ENCODE measurements around the gene NOS1AP. TPM values are rescaled to one million over a fixed set of nuclear protein-coding genes. Genes with fewer than 3 reads are reported as not detected.

NOS1AP gene
- total and polyA plus RNA-seq, 2 donors (not counting 3 experiments of a cell fraction or from before 2014, with no cell fraction given), result 1.3 to 5.4 TPM

DNA sequence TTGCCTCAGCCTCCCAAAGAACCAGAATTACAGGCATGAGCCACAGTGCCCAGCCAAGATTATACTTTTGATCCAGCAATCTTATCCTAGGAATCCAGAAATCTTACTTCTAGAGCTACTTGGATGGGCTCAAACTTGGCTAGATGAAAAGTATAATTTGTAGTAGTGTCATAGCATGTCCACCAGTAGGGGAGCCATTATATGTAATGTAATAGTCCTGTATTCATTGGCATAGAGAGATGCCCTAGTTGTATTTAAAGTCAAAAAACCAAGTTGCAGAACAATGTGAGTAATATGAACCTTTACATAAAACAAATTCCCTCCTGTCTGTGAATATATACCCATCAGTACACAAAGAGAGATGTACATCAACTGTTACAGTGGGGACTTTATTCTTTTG lies 83.9 kb downstream of the NOS1AP start:
- H3K27me3 ChIP-seq (ENCODE audit: control insufficient read depth in 2 of 2, insufficient read depth in 2 of 2, low read length in 2 of 2), result no peaks in the 10 kb centered on the region
- dilution Hi-C loops (cut with MboI; ENCODE audit: extremely low pct_ligation_motif_present, low sequenced_read_pairs) (no loop called here), intact Hi-C loops (cut with micrococcal nuclease) (no loop called here)
- no peak overlapping the region for H3K4me3 ChIP-seq (replicated peaks in 1 of 3; ENCODE audit: insufficient read depth in 1 of 3, low read depth in 1 of 3, low read length in 3 of 3)
- H2AFZ ChIP-seq (ENCODE audit: low read depth, low read length), result no peak overlapping the region
- H3K79me2 ChIP-seq (ENCODE audit: control insufficient read depth, insufficient read depth, low read length), result no peaks in the 10 kb centered on the region
- no peak overlapping the region for H3K9ac ChIP-seq (replicated peaks; ENCODE audit: extremely low read depth, insufficient read depth, low read length)
- POLR2A ChIA-PET, result no interaction called here
- no peaks in the 10 kb centered on the region for H4K20me1 ChIP-seq (replicated peaks; ENCODE audit: control insufficient read depth, extremely low read depth, insufficient read depth, low read length)
- no peak overlapping the region for H3K4me2 ChIP-seq (ENCODE audit: insufficient read depth, low read length)
- no peaks in the 10 kb centered on the region for H3K9me1 ChIP-seq (replicated peaks; ENCODE audit: control insufficient read depth, extremely low read depth, insufficient read depth, low read length)
- FAIRE-seq, result no peak
- no peaks in the 10 kb centered on the region for H3K36me3 ChIP-seq (ENCODE audit: control insufficient read depth in 2 of 2, extremely low read depth in 1 of 2, insufficient read depth in 2 of 2, low read length in 2 of 2)
- BruUV-seq (replicated peaks), result no TSS peak
- CTCF ChIA-PET, result interaction anchor here (1.2 kb wide), 1 partner anchor 12 kb away, joined by 3 read pairs; no protein-coding TSS in a partner anchor
- no peaks in the 10 kb centered on the region for H3K9me3 ChIP-seq (replicated peaks; ENCODE audit: control insufficient read depth, insufficient read depth, low read length)
- H3K27ac ChIP-seq (ENCODE audit: insufficient read depth, low read depth, low read length), result no peak overlapping the region
- DNase-seq (ENCODE audit: low read depth, low spot score), result no peak
- H3K4me1 ChIP-seq (ENCODE audit: control insufficient read depth, extremely low read depth, insufficient read depth, low read length), result no peaks in the 10 kb centered on the region
- no peak for TF ChIP-seq MAX (IDR thresholded peaks at IDR 0.05; ENCODE audit: insufficient read depth, insufficient read length)
- TF ChIP-seq EZH2 (IDR thresholded peaks at IDR 0.05; ENCODE audit: borderline replicate concordance, low read depth, low read length, severe bottlenecking), result no peak
- TF ChIP-seq GATA2 (IDR thresholded peaks at IDR 0.05; ENCODE audit: insufficient read depth, insufficient read length, low read depth, low read length), result no peak

GRCh38 chr1:162157469-162157868 lies 88.0 kb downstream of the NOS1AP start:
- Histone ChIP-seq H3K4me3 (replicated peaks in 1 of 3; ENCODE audit: insufficient read depth in 1 of 3, low read depth in 1 of 3, low read length in 3 of 3) (no peak overlapping the region), H3K9ac (replicated peaks; ENCODE audit: extremely low read depth, insufficient read depth, low read length) (no peak overlapping the region), H3K27ac (ENCODE audit: insufficient read depth, low read depth, low read length) (no peak overlapping the region), H3K79me2 (ENCODE audit: control insufficient read depth, insufficient read depth, low read length) (no peaks in the 10 kb centered on the region), H3K9me1 (replicated peaks; ENCODE audit: control insufficient read depth, extremely low read depth, insufficient read depth, low read length) (no peaks in the 10 kb centered on the region), H3K4me2 (ENCODE audit: insufficient read depth, low read length) (no peak overlapping the region), H2AFZ (ENCODE audit: low read depth, low read length) (no peak overlapping the region), H3K9me3 (replicated peaks; ENCODE audit: control insufficient read depth, insufficient read depth, low read length) (no peaks in the 10 kb centered on the region), H3K36me3 (ENCODE audit: control insufficient read depth in 2 of 2, extremely low read depth in 1 of 2, insufficient read depth in 2 of 2, low read length in 2 of 2) (no peaks in the 10 kb centered on the region), H3K4me1 (ENCODE audit: control insufficient read depth, extremely low read depth, insufficient read depth, low read length) (no peaks in the 10 kb centered on the region), H4K20me1 (replicated peaks; ENCODE audit: control insufficient read depth, extremely low read depth, insufficient read depth, low read length) (no peaks in the 10 kb centered on the region), H3K27me3 (ENCODE audit: control insufficient read depth in 2 of 2, insufficient read depth in 2 of 2, low read length in 2 of 2) (no peaks in the 10 kb centered on the region)
- dilution Hi-C loops (cut with MboI; ENCODE audit: extremely low pct_ligation_motif_present, low sequenced_read_pairs) (no loop called here), intact Hi-C loops (cut with micrococcal nuclease) (no loop called here)
- BruUV-seq (replicated peaks), result no TSS peak
- TF ChIP-seq EZH2 (IDR thresholded peaks at IDR 0.05; ENCODE audit: borderline replicate concordance, low read depth, low read length, severe bottlenecking) (no peak), CTCF (IDR thresholded peaks at IDR 0.05; ENCODE audit: extremely low read depth in 1 of 2, insufficient read depth in 1 of 2, low read depth in 1 of 2, low read length in 2 of 2) (no peak), GATA2 (IDR thresholded peaks at IDR 0.05; ENCODE audit: insufficient read depth, insufficient read length, low read depth, low read length) (no peak), POLR2AphosphoS5 (IDR thresholded peaks at IDR 0.05; ENCODE audit: insufficient read depth, low read depth, low read length) (no peak)
- ChIA-PET CTCF (no interaction called here), POLR2A (no interaction called here)
- DNase-seq (ENCODE audit: low read depth, low spot score) (no peak), FAIRE-seq (no peak)
